ENCODE measurements around the gene BPIFB6.

The BPIFB6 gene

DNA sequence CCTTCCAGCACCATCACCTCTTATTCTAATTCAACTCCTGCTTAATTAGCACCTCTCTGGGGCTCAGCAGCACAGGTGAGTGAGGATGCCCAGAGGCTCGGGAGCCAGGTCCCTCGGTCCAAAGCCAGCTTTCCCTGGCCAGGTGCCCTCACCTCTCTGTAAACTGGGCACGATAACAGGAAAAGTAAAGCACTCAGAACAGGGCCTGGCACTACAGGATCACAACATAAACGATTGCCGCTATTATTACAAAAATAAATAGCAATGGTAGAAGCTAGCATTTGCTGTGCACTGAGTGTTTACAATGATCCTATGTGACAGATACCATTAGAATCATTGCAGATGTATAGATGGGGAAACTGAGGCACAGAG lies 21.3 kb upstream of the BPIFB6 start:
- TF ChIP-seq FOXP2 (optimal IDR thresholded peaks at IDR 0.05; ENCODE audit: borderline replicate concordance, extremely low read depth, extremely low read length, insufficient read depth) (no peak), SIN3A (IDR thresholded peaks at IDR 0.05; ENCODE audit: borderline replicate concordance, insufficient read depth, low read length) (no peak)
- TF ChIP-seq, protein P1, sequence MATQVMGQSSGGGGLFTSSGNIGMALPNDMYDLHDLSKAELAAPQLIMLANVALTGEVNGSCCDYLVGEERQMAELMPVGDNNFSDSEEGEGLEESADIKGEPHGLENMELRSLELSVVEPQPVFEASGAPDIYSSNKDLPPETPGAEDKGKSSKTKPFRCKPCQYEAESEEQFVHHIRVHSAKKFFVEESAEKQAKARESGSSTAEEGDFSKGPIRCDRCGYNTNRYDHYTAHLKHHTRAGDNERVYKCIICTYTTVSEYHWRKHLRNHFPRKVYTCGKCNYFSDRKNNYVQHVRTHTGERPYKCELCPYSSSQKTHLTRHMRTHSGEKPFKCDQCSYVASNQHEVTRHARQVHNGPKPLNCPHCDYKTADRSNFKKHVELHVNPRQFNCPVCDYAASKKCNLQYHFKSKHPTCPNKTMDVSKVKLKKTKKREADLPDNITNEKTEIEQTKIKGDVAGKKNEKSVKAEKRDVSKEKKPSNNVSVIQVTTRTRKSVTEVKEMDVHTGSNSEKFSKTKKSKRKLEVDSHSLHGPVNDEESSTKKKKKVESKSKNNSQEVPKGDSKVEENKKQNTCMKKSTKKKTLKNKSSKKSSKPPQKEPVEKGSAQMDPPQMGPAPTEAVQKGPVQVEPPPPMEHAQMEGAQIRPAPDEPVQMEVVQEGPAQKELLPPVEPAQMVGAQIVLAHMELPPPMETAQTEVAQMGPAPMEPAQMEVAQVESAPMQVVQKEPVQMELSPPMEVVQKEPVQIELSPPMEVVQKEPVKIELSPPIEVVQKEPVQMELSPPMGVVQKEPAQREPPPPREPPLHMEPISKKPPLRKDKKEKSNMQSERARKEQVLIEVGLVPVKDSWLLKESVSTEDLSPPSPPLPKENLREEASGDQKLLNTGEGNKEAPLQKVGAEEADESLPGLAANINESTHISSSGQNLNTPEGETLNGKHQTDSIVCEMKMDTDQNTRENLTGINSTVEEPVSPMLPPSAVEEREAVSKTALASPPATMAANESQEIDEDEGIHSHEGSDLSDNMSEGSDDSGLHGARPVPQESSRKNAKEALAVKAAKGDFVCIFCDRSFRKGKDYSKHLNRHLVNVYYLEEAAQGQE (IDR thresholded peaks at IDR 0.05; ENCODE audit: insufficient read depth in 1 of 2, low read depth in 2 of 2, low read length in 2 of 2) = no peak

DNA sequence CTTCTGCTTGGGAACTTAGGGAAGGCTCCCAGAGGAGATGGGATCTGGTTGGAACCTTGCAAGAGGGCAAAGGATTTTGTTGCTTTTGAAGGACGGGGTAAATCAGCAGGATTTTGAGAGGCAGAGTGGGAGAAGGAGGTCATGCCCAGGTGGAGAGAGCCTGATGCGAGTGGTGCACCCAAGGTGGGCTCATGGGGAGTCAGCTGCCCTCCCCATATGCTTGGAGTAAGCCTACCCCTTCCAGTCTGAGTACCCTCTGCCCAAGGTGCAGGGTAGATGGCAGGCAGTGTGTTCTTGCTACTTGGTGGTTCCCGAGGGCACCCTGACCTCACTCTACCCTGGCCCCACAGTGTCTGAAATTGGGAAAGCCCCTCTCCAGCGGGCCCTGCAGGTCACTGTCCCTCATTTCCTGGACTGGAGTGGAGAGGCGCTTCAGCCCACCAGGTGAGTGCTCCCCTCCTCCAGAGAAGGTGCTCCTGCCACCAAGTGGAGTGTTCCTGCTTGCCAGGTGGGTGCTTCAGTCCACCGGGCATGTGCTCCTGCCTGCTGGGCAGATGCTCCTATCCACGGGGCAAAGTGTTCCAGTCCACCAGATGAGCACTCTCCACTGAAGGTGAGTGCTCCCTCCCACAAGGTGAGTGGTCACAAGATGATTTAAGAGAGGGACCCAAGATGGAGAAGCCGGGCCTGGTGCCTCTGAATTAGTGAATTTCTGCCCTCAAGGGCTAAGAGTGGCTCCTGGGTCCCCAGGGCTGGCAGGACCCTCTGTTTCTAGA lies 20.6 kb upstream of the BPIFB6 start:
- no peak for TF ChIP-seq TAF1 (IDR thresholded peaks at IDR 0.05; ENCODE audit: borderline replicate concordance, insufficient read depth, low read length)
- TF ChIP-seq, protein P1 (IDR thresholded peaks at IDR 0.05; ENCODE audit: insufficient read depth in 1 of 2, low read depth in 2 of 2, low read length in 2 of 2) = no peak
- no peak for TF ChIP-seq SIN3A (IDR thresholded peaks at IDR 0.05; ENCODE audit: borderline replicate concordance, insufficient read depth, low read length)
- no peak for TF ChIP-seq FOXP2 (optimal IDR thresholded peaks at IDR 0.05; ENCODE audit: borderline replicate concordance, extremely low read depth, extremely low read length, insufficient read depth)
- TF ChIP-seq POLR2AphosphoS5 (IDR thresholded peaks at IDR 0.05; ENCODE audit: low read depth, low read length) = no peak

DNA sequence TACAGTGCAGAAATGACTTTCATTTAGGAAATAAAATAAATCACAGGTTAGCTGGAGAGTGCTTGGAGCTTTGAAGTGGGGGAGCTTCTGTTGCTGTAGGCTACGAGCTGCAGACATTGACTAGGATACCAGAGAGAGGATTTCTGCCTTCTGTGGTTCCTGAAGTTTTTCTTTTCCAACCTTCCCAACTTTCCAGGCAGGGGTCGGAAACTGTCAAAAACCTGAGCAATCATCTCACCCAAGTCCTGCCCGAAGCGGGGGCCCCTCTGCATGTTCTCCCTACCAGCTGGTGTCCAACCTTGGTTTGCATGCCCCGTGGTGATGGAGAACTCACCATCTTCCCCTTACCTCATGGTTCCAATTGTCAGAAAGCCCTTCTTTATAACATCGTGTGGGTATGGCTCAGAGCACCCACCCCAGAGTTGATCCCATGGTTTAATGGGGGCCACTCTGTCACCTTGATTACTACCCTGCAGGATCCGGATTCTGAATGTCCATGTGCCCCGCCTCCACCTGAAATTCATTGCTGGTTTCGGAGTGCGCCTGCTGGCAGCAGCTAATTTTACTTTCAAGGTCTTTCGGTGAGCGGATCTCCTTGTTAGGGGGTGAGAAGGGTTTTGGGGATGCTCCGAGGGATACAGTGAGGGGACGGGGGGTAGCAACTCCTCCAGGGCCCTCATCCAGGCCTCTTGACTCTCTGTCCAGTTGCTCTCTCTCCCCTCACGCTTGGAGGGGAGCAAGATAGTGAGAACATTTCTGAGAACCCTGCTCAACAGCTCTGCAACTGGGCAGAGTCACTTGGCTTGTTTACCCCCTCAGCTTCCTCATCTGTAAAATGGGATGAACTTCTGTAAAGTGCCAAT lies 18.9 kb upstream of the BPIFB6 start:
- no peak for TF ChIP-seq TAF1 (IDR thresholded peaks at IDR 0.05; ENCODE audit: borderline replicate concordance, insufficient read depth, low read length)
- no peak for TF ChIP-seq FOXP2 (optimal IDR thresholded peaks at IDR 0.05; ENCODE audit: borderline replicate concordance, extremely low read depth, extremely low read length, insufficient read depth)
- no peak for TF ChIP-seq POLR2AphosphoS5 (IDR thresholded peaks at IDR 0.05; ENCODE audit: low read depth, low read length)
- TF ChIP-seq, protein P1 (IDR thresholded peaks at IDR 0.05; ENCODE audit: insufficient read depth in 1 of 2, low read depth in 2 of 2, low read length in 2 of 2) = no peak
- TF ChIP-seq SIN3A (IDR thresholded peaks at IDR 0.05; ENCODE audit: borderline replicate concordance, insufficient read depth, low read length) = no peak

DNA sequence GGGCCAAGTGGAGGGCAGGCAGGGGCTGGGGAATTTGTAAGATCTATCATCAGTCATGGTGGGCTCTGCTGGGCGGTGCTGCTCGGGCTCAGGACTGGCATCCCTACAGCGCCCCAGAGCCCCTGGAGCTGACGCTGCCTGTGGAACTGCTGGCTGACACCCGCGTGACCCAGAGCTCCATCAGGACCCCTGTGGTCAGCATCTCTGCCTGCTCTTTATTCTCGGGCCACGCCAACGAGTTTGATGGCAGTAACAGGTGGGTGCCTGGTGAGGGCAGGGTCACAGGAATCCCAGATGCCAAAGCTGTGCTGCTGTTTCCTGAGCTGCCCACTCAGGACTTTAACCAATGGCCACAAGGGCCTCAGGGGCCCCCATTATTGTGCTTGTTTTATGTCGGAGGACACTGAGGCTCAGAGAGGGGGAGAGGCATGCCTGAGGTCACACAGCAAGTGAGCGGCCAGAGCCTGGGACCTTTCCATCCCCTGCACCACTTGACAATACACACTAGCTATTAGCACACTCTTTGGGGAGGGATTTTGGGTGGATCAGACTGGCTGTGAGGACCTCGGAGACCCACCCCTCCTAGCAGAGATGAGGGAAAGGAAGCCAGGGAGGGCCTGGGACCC lies 17.6 kb upstream of the BPIFB6 start:
- TF ChIP-seq, protein P1 (IDR thresholded peaks at IDR 0.05; ENCODE audit: insufficient read depth in 1 of 2, low read depth in 2 of 2, low read length in 2 of 2) = no peak
- TF ChIP-seq TAF1 (IDR thresholded peaks at IDR 0.05; ENCODE audit: borderline replicate concordance, insufficient read depth, low read length) (no peak), POLR2AphosphoS5 (IDR thresholded peaks at IDR 0.05; ENCODE audit: low read depth, low read length) (no peak), SIN3A (IDR thresholded peaks at IDR 0.05; ENCODE audit: borderline replicate concordance, insufficient read depth, low read length) (no peak), FOXP2 (optimal IDR thresholded peaks at IDR 0.05; ENCODE audit: borderline replicate concordance, extremely low read depth, extremely low read length, insufficient read depth) (no peak)

All from PFSK-1 (cell line).